SK-N-SH treated with all-trans-retinoic acid at 6 μM for 48 hours (cell line): ENCODE measurements around the gene PPFIA1.

Source experiments
- CSDC2 ChIP-seq: fragments of 250-450 bp; sonication (Bioruptor Pico); IDR thresholded peaks from 2 replicates; pipeline ENCODE4 v1.5.0; 2020; ENCODE audit warnings: mild to moderate bottlenecking, moderate library complexity
- ESRRG ChIP-seq: fragments of 250-450 bp; sonication (Bioruptor Pico); IDR thresholded peaks from 2 replicates; pipeline ENCODE4 v1.6.1; 2021; ENCODE audit warnings: mild to moderate bottlenecking
- OSR1 ChIP-seq: fragments of 250-450 bp; sonication (Bioruptor Pico); IDR thresholded peaks from 2 replicates; pipeline ENCODE4 v1.8.0; 2022; ENCODE audit warnings: moderate library complexity, mild to moderate bottlenecking, inconsistent platforms
- PATZ1 ChIP-seq: fragments of 250-450 bp; sonication (Bioruptor Pico); IDR thresholded peaks from 2 replicates; pipeline ENCODE4 v1.8.0; 2020; ENCODE audit warnings: mild to moderate bottlenecking, moderate library complexity, borderline replicate concordance
- TCF4 ChIP-seq: fragments of 250-450 bp; sonication (Bioruptor Pico); IDR thresholded peaks from 2 replicates; pipeline ENCODE4 v1.8.0; 2021; ENCODE audit warnings: mild to moderate bottlenecking, moderate library complexity, borderline replicate concordance
- TOX ChIP-seq: fragments of 250-450 bp; sonication (Bioruptor Pico); IDR thresholded peaks from 2 replicates; pipeline ENCODE4 v1.8.0; 2021; ENCODE audit warnings: mild to moderate bottlenecking, moderate library complexity, borderline replicate concordance
- ZC3H10 ChIP-seq: fragments of 250-450 bp; sonication (Bioruptor Pico); IDR thresholded peaks from 2 replicates; pipeline ENCODE4 v1.5.1; 2021; ENCODE audit warnings: mild to moderate bottlenecking, moderate library complexity
- ZFP3 ChIP-seq: fragments of 250-450 bp; sonication (Bioruptor Pico); IDR thresholded peaks from 2 replicates; pipeline ENCODE4 v1.5.0; 2020; ENCODE audit warnings: mild to moderate bottlenecking, moderate library complexity
- ZFP30 ChIP-seq: fragments of 450-650 bp; formaldehyde crosslinking; IDR thresholded peaks from 2 replicates; pipeline ENCODE4 v1.5.0; 2022; ENCODE audit warnings: mild to moderate bottlenecking, moderate library complexity
- ZNF70 ChIP-seq: fragments of 450-650 bp; formaldehyde crosslinking; IDR thresholded peaks from 2 replicates; pipeline ENCODE4 v1.5.0; 2020; ENCODE audit warnings: mild to moderate bottlenecking, moderate library complexity
- ZNF8 ChIP-seq: fragments of 450-650 bp; formaldehyde crosslinking; IDR thresholded peaks from 2 replicates; pipeline ENCODE4 v1.5.0; 2020; ENCODE audit warnings: mild to moderate bottlenecking, moderate library complexity
- TF ChIP-seq, protein P1 (sequence below): fragments of 250-450 bp; sonication (Bioruptor Pico); IDR thresholded peaks from 2 replicates; pipeline ENCODE4 v1.5.1; 2021; ENCODE audit warnings: mild to moderate bottlenecking, moderate library complexity
- TF ChIP-seq, protein P2 (sequence below): fragments of 250-450 bp; sonication (Bioruptor Pico); IDR thresholded peaks from 2 replicates; pipeline ENCODE4 v1.5.1; 2020; ENCODE audit warnings: low read depth, mild to moderate bottlenecking, moderate library complexity

- TF ChIP-seq CSDC2 (CRISPR knock-in tag) (no peak), TOX (no peak), ZNF8 (CRISPR knock-in tag) (no peak), ESRRG (no peak), PATZ1 (CRISPR knock-in tag) (no peak), TCF4 (CRISPR knock-in tag) (no peak), ZFP30 (CRISPR knock-in tag) (no peak), ZC3H10 (CRISPR knock-in tag) (no peak), ZNF70 (CRISPR knock-in tag) (no peak), OSR1 (CRISPR knock-in tag) (no peak), ZFP3 (CRISPR knock-in tag) (no peak)
- TF ChIP-seq, protein P1, sequence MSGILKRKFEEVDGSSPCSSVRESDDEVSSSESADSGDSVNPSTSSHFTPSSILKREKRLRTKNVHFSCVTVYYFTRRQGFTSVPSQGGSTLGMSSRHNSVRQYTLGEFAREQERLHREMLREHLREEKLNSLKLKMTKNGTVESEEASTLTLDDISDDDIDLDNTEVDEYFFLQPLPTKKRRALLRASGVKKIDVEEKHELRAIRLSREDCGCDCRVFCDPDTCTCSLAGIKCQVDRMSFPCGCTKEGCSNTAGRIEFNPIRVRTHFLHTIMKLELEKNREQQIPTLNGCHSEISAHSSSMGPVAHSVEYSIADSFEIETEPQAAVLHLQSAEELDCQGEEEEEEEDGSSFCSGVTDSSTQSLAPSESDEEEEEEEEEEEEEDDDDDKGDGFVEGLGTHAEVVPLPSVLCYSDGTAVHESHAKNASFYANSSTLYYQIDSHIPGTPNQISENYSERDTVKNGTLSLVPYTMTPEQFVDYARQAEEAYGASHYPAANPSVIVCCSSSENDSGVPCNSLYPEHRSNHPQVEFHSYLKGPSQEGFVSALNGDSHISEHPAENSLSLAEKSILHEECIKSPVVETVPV (CRISPR knock-in tag) = no peak
- TF ChIP-seq, protein P2, sequence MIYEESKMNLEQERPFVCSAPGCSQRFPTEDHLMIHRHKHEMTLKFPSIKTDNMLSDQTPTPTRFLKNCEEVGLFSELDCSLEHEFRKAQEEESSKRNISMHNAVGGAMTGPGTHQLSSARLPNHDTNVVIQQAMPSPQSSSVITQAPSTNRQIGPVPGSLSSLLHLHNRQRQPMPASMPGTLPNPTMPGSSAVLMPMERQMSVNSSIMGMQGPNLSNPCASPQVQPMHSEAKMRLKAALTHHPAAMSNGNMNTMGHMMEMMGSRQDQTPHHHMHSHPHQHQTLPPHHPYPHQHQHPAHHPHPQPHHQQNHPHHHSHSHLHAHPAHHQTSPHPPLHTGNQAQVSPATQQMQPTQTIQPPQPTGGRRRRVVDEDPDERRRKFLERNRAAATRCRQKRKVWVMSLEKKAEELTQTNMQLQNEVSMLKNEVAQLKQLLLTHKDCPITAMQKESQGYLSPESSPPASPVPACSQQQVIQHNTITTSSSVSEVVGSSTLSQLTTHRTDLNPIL (CRISPR knock-in tag) = no peak
These were observed 136.6 kb downstream of the PPFIA1 start for GRCh38 chr11:70407121-70407520.
